Kidney tubule cell (primary cell): ENCODE results near the gene MAST3.

Experiments
- DNase-seq: peaks from one replicate; pipeline ENCODE4 v3.0.0-alpha.2; 2018; ENCODE audit warnings: low spot score

Gene MAST3

DNA sequence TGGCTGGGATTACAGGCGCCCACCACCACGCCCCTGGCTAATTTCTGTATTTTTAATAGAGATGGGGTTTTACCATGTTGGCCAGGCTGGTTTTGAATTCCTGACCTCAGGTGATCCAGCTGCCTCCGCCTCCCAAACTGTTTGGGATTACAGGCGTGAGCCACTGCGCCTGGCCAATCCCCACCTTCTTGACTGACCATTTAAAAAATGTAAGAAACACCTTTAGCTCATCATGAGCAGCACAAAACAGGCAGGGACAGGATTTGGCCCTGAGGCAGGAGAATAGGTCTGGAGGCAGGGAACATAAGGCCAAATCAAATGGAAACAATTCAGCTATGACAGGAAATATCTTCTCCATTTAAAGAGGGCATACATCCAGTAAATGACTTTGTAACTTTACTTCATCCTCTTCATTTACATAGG, 94.1 kb downstream of the MAST3 start:
- no peak for DNase-seq

GRCh38 chr19:18192673-18193387, 95.3 kb downstream of the MAST3 start, which contains the start of gene MPV17L2:
Gene MPV17L2 (plus strand): TSS chr19:18193218. CDS start chr19:18193282, 64 bp downstream.
- peak; percentile 100 for DNase-seq

- no peak for DNase-seq
Observed at GRCh38 chr19:18193388-18194180, 96.0 kb downstream of the MAST3 start.

- DNase-seq: no peak
Observed at GRCh38 chr19:18194181-18194530, 96.6 kb downstream of the MAST3 start.

DNA sequence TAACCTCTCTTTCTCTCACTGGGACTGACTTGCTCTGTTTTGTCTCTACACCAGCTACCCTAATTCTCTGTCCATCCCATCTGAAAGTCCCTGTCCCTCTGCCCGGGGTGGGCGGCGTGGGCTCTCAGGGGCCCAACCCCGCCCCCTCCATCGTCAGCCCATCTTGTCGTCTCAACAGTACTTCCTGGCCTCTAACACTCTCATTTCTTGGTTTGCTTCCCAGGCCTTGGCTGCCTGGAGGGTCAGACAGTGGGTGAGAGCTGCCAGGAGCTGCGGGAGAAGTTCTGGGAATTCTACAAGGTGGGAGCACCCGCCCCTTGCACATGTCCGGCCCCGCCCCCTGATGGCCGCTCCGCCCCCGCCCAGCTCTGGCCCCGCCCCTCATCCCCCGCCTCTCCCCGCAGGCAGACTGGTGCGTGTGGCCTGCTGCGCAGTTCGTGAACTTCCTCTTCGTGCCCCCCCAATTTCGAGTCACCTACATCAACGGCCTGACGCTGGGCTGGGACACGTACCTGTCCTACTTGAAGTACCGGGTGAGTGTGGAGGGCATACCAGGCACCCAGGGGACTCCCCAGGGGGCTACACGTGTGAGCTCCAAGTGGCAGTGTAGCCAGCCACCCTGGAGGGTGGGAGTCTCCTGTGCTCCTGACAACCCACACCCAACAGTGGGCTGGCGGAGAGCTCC, 97.1 kb downstream of the MAST3 start:
- DNase-seq: no peak

- no peak for DNase-seq
Observed at GRCh38 chr19:18196511-18196845, 98.9 kb downstream of the MAST3 start.

DNA sequence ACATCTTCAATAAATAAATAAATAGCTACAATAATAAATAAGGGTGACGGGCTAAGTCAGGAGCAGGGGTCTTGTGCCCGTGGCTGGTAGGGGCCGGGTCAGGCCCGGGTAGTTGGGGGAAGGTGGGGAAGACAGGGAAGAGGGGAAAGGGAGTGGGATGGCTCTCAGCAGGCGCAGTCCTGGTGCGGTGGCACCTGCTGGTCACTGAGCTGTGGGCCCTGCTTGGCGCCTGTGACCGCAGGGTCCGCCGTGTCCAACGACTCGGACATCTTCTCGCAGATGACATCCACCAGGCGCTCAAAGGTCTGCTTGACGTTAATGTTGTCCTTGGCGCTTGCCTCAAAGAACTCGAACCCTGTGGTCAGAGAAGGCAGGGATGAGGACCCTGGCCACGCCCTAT, 99.7 kb downstream of the MAST3 start:
- no peak for DNase-seq

DNA sequence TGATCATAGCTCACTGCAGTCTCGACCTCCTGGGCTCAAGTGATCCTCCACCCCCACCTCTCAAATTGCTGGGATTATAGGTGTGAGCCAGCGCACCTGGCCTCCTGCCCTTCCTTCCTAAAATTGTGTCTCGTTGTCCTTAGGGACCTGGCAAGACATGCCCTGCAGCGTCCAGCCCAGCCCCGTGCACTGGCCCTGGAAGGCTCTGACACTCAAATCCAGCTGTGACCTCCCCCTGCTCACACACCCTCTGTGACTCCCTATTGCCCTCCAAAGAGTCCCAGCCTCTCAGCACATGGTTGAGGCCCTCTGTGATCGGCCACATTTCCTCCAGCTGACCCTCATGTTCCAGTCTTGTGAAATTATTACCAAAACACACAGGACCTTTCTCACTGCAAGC, 100.4 kb downstream of the MAST3 start:
- no peak for DNase-seq

DNA sequence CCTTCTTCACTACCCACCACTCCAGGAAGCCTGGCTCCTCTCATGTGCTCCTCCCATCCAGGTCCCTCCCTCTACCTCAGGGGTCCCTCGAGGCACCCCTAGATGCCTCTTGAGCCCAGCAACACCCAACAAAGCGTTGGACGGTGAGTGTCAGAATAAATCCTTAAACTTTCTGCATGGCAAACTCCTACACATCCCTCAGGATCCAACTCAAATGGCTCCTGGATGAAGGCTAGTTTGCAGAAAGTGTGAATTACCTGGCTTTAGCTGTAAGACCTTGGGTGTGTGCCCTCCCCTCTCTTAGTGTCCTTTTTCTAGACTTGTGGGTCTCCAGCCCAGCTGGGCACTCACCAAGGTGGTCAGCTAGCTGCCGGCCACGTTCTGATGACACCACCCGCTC, 100.8 kb downstream of the MAST3 start:
- DNase-seq: no peak
